Esophagus muscularis mucosa (tissue), 2 donors: ENCODE results near the gene PTBP2.

Experiments used
- EP300 ChIP-seq: sonication (generic); formaldehyde crosslinking; IDR thresholded peaks from one replicate; pipeline ENCODE4 v1.6.1; 2017; ENCODE audit warnings: antibody characterized with exemption
- POLR2A ChIP-seq: fragments of 450-650 bp; IDR thresholded peaks from one replicate; pipeline ENCODE4 v1.6.1; 2017; ENCODE audit warnings: antibody characterized with exemption, moderate library complexity, mild to moderate bottlenecking, low read depth

DNA sequence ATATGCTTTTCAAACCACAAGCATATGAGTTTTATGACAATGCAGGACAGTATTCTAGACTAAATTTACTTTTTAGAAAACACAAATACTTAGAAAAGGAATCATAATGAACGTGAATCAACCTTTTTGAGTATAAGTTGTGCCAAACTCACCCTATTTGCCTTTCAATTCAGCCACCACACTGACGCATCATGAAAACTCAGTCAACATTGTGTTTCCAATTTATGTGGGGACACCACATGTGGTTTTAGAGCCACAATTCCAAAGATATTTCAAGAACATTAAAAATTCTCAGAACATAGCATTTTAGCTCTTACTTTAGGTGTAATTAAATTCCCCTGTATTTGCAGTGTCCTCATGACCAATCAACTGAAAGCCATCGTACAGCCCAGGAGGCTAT is 118.8 kb downstream of the PTBP2 start:
- TF ChIP-seq POLR2A (no peak), EP300 (no peak)
